Fibroblast of mammary gland (primary cell): ENCODE data around the gene LIMS1.

ENCODE experiments used
- DNase-seq: peaks from one replicate; pipeline ENCODE4 v3.0.0-alpha.2; 2010; ENCODE audit warnings: low read depth
- H3K4me3 ChIP-seq: 2 replicates; pipeline ENCODE4 v1.5.1; 2011; ENCODE audit warnings: low read depth, mild to moderate bottlenecking, low read length, moderate library complexity; ENCODE audit not compliant: control insufficient read depth
- CTCF ChIP-seq: conservative IDR thresholded peaks from 2 replicates; pipeline ENCODE4 v1.5.1; 2011; ENCODE audit warnings: low read depth, low read length, inconsistent platforms; ENCODE audit not compliant: control insufficient read depth, insufficient read depth

The LIMS1 gene

GRCh38 chr2:108626995-108627394 lies 92.7 kb downstream of the LIMS1 start:
- no peak for TF ChIP-seq CTCF
- DNase-seq: peak; percentile 22
- H3K4me3 ChIP-seq: no peak overlapping the region

- H3K4me3 ChIP-seq: no peak overlapping the region
- no peak for TF ChIP-seq CTCF
- no peak for DNase-seq
Measured at GRCh38 chr2:108627911-108628567, 93.8 kb downstream of the LIMS1 start.

- H3K4me3 ChIP-seq: no peak overlapping the region
- DNase-seq: no peak
- no peak for TF ChIP-seq CTCF
Measured at GRCh38 chr2:108628936-108629335, 94.7 kb downstream of the LIMS1 start.

GRCh38 chr2:108629417-108629816 lies 95.1 kb downstream of the LIMS1 start:
- DNase-seq: no peak
- no peak overlapping the region for H3K4me3 ChIP-seq
- TF ChIP-seq CTCF: no peak

- TF ChIP-seq CTCF: no peak
- DNase-seq: peak; percentile 50
- no peak overlapping the region for H3K4me3 ChIP-seq
Measured at GRCh38 chr2:108630567-108631405, 96.5 kb downstream of the LIMS1 start.

- no peak for DNase-seq
- H3K4me3 ChIP-seq: no peak overlapping the region
- no peak for TF ChIP-seq CTCF
Measured at GRCh38 chr2:108632332-108633160, 98.3 kb downstream of the LIMS1 start.
